ENCODE results near the gene TMEM63B. TPM values are rescaled to one million over a fixed set of nuclear protein-coding genes. Genes with fewer than 3 reads are reported as not detected.

TMEM63B gene
- 10 to 100 TPM; 17.0 to 23.4 (median 20.6) TPM for total RNA-seq

DNA sequence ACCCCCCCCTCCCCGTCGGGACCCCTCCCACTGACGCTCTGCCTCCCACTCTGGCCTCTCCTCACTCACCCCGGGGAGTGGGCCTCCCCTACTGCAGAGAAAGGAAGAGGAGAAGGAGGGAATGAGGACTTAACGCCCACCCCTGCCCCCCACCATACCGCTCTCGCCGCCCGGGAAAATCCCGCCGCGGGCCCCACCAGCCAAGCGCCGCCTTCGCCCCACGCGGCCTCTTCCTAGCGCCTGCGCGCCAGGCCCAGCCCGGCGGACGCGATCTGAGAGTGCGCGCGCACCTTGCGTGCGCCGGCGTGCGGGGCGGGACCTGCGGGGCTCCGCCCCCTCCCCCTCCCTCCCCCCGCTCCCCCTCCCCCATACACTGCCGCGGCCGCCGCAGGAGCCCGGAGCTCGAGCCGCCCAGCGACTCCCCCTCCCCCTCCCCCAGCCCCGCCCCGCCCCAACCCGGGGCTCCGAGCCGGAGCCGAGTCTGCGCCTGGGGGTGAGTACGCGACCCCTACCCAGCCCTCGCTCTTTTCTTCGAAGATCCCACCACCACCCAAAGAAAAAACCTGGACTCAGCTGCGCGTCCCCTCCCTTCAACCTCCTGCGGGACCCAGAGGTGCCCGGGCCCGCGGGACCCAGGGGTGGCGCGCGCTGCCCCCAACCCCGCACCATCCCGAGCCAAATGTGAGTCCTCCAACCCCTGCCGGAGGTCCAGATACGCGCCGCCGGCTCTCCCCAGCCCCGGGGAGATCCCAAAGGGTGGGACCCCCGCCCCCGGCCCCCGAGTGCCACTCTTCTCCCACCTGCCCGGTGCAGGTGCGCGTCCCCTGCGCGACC is at the start of gene TMEM63B, which contains the start of gene MRPL14:
TMEM63B (plus strand) TSS at position 369 of the 834 bp plus-strand sequence. CDS start 7,031 bp downstream, outside the sequence.
MRPL14 (minus strand) TSS at position 267 of the 834 bp plus-strand sequence. CDS start 10,841 bp downstream, outside the sequence.
- ATAC-seq (ENCODE audit: low FRiP score): peak; percentile 84
- DNase-seq (ENCODE audit: low spot score): peak; percentile 53
- TF ChIP-seq, protein P1, sequence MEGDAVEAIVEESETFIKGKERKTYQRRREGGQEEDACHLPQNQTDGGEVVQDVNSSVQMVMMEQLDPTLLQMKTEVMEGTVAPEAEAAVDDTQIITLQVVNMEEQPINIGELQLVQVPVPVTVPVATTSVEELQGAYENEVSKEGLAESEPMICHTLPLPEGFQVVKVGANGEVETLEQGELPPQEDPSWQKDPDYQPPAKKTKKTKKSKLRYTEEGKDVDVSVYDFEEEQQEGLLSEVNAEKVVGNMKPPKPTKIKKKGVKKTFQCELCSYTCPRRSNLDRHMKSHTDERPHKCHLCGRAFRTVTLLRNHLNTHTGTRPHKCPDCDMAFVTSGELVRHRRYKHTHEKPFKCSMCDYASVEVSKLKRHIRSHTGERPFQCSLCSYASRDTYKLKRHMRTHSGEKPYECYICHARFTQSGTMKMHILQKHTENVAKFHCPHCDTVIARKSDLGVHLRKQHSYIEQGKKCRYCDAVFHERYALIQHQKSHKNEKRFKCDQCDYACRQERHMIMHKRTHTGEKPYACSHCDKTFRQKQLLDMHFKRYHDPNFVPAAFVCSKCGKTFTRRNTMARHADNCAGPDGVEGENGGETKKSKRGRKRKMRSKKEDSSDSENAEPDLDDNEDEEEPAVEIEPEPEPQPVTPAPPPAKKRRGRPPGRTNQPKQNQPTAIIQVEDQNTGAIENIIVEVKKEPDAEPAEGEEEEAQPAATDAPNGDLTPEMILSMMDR (IDR thresholded peaks at IDR 0.05): no peak

- no peak for DNase-seq (ENCODE audit: low spot score)
- ATAC-seq (ENCODE audit: low FRiP score): no peak
Observed at GRCh38 chr6:44078219-44078826, 49.0 kb upstream of the TMEM63B start.

GRCh38 chr6:44078827-44079671 is 48.3 kb upstream of the TMEM63B start:
- TF ChIP-seq, protein P1 (IDR thresholded peaks at IDR 0.05): peak in 2 of 3 donors; percentile 63 to 86
- ATAC-seq (ENCODE audit: low FRiP score) (no peak), DNase-seq (ENCODE audit: low spot score) (no peak)

More at GRCh38 chr6:44078219-44078826, 49.0 kb upstream of the TMEM63B start:
- TF ChIP-seq, protein P1 (IDR thresholded peaks at IDR 0.05): no peak

DNA sequence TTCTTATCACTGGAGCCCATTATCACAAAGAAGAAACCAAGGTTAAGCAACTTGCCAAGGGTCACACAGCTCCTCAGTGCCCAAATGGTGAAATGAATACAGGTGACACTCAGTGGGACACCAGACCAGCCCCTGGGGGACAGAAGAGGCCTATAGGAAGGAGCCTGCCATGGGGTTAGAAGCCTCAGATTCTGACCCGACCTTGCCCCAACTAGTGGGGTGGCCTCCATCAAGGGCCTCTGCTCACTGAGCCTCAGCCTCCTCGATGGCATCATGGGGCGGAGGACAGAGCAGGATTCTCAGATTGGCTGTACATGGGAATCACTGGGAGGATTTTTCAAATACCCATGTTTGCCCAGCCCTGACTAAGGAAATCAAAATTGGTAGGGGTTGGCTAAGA is 47.7 kb upstream of the TMEM63B start:
- TF ChIP-seq, protein P1 (IDR thresholded peaks at IDR 0.05): no peak
- ATAC-seq (ENCODE audit: low FRiP score) (no peak), DNase-seq (ENCODE audit: low spot score) (no peak)

- TF ChIP-seq, protein P1 (IDR thresholded peaks at IDR 0.05): no peak
- no peak for DNase-seq (ENCODE audit: low spot score)
- no peak for ATAC-seq (ENCODE audit: low FRiP score)
Observed at GRCh38 chr6:44080561-44081521, 46.5 kb upstream of the TMEM63B start.

- TF ChIP-seq, protein P1 (IDR thresholded peaks at IDR 0.05): no peak
- DNase-seq (ENCODE audit: low spot score) (no peak), ATAC-seq (ENCODE audit: low FRiP score) (no peak)
Observed at GRCh38 chr6:44081753-44082152, 45.6 kb upstream of the TMEM63B start.
